HG03039 (cell line): Measurements from ENCODE around the gene AAK1.
"Not testable (repeated sequence)": the region's sequence is repeated elsewhere in the genome, so short reads cannot be mapped to it uniquely, and the experiment has no call there.

ENCODE experiments used
- ATAC-seq: cut with Tn5 transposase; IDR thresholded peaks from one replicate; pipeline ENCODE4 v1.9.1; 2021; ENCODE audit warnings: mild to moderate bottlenecking, moderate library complexity; ENCODE audit not compliant: unreplicated experiment

The AAK1 gene

DNA sequence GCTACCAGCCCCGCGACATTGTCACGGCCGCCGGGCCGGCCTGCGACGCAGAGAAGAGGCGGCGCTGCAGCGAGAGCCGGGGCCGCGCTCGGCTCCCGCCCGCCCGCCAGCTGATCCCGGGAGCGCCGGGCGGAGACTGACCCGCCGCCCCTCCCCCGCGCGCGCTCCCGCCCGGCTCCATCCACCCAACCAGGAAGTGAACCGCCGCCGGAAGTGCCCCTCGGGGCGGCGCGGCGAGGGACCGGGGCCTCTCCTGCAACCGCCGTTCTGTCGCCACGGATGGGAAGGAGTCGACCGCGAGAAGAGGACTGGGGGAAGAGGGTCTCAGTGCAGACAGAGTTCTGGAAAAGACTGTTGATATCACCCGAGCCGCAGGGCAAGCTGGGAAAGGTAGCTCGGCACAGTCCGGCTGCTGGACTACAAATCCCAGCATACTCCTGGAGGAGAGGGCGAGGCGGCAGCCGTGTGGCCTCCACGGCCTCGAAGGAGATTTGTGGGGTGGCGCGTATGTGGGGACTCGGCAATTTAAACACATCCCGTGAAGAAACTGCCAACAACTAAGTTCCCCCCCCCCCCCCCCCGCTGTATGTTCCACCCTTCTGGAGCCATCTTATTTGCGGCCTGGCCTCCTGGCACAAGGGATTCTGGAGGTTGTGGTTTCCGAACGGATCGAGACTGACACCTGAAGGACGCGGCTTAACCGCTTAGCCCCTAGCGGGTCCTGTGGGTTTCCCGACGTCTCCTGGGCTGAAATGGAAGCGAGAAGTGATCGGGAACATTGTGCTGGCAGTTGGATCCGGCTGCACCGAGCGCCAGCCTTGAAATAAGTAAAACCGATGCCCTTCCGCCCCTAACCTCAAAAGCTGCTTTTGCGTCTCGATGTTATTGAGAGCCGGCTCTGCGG is at the start of gene AAK1:
TSS of gene AAK1 (minus strand) at position 138 of the 904 bp plus-strand sequence. CDS start 699 bp downstream, outside the sequence.
- peak; percentile 45 for ATAC-seq

DNA sequence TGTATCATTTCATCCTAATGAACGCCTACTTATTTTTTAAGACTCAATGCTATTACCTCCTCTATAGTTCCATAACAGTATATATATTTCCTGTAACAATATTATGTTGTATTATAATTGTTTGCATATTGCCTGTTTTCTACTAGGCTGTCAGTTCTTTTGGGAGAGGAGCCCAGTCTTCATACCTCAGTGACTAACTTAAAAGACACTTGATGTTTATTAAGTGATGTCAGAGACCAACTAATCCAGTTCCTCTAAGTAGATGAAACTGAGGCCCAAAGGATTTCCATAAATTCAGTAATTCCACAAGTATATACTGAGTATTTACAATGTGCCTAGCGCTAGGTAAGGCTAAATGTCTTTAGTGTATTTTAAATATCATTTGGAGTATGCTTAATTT is 48.9 kb upstream of the AAK1 start:
- ATAC-seq: no peak

- ATAC-seq: no peak
Observed at GRCh38 chr2:69689969-69690368, 46.4 kb upstream of the AAK1 start.

GRCh38 chr2:69689466-69689865 is 45.9 kb upstream of the AAK1 start:
- ATAC-seq: no peak

DNA sequence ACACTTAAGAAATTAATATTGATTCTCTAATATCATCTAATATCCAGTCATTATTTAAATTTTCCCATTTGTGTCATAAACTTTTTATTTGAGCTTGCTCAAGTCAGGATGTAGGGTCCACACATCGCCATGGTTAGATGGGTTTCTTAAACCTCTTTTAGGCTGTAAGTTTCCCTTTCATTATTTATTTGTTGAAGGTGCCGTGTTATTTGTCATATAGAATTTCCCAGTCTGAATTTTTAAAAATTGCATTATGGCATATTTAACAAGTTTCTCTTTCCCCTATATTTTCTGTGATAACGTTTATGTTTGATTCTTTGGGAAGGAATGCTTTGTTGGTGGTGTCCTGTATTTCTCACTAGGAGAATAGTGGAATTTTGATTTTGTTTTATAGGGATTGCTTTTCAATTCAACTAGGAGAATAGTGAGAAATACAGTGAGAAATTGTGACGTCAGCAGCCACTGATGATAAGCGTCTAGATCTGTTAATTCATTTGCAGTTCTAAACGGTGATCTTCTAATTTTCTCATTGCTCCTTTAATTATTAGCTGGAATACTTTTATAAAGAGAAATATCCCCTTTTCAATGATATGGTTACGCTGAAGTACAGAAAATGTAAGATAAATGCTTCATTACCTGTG is 44.6 kb upstream of the AAK1 start:
- no peak for ATAC-seq

- no peak for ATAC-seq
Observed at GRCh38 chr2:69686813-69687212, 43.3 kb upstream of the AAK1 start.

GRCh38 chr2:69685321-69686048 is 41.9 kb upstream of the AAK1 start:
- no peak for ATAC-seq

GRCh38 chr2:69683170-69683971 is 39.8 kb upstream of the AAK1 start:
- ATAC-seq: no peak

DNA sequence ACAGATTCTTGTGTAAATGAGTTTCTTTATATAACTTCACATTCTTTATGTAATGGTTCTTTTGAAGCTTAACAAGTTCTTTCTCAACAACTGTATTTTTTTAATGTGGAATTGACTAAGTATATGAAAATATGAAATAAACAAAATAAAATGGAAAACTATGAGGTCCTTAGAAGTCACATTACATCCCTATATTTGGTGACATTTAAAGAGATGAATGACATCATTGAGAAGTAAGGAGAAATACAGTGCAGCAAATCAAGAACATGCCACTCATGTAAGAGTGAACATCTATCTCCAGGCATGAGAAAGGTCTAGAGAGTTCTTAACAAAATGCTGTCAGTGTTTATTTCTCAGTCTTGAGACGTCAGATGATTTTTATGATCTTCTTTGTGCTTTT is 39.0 kb upstream of the AAK1 start:
- no peak for ATAC-seq

GRCh38 chr2:69680001-69680675 is 36.6 kb upstream of the AAK1 start:
- ATAC-seq: no peak

GRCh38 chr2:69677914-69678313 is 34.4 kb upstream of the AAK1 start:
- no peak for ATAC-seq

GRCh38 chr2:69676146-69676545 is 32.6 kb upstream of the AAK1 start:
- ATAC-seq: no peak

- ATAC-seq: no peak
Observed at GRCh38 chr2:69674316-69674670, 30.8 kb upstream of the AAK1 start.

GRCh38 chr2:69673098-69673497 is 29.6 kb upstream of the AAK1 start:
- ATAC-seq: not testable (repeated sequence)

GRCh38 chr2:69669666-69670065 is 26.1 kb upstream of the AAK1 start:
- no peak for ATAC-seq

GRCh38 chr2:69668598-69668997 is 25.1 kb upstream of the AAK1 start:
- ATAC-seq: no peak

- ATAC-seq: no peak
Observed at GRCh38 chr2:69667805-69668382, 24.4 kb upstream of the AAK1 start.

DNA sequence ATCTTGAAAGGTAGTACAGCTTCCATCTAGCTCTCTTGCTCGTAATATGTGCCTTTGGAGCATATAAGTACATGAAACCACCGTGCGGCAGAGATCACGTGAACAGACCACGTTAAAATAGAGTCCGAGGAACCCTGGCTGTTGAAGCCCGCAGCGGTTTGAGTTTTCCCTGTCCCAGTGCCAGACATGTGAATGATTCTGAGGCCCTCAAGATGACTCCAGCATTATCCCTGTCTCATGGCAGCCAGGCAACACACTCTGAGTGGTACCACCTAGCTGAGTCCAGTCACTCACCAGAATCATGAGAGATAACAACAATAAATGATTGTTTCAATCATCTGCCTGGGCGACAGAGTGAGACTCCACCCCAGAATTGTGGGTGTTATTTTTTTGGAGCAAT is 21.6 kb upstream of the AAK1 start:
- ATAC-seq: no peak

DNA sequence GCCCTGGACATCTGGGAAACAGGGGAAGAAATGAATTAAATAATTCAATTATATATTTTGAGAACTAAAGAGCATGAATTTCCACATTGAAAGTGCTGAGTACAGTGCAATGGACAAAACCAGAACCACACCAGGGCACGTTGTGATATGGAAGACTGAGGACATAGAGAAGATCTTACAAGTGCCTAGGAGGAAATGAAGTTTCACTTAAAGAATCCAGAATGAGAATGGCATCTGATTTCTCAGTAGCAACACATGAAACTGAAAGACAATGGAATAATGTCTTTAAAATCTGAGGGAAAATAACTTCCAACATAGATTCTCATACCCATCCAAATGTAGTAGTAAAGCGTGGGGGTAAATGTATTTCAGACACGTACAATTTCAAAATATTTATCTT is 20.3 kb upstream of the AAK1 start:
- no peak for ATAC-seq

DNA sequence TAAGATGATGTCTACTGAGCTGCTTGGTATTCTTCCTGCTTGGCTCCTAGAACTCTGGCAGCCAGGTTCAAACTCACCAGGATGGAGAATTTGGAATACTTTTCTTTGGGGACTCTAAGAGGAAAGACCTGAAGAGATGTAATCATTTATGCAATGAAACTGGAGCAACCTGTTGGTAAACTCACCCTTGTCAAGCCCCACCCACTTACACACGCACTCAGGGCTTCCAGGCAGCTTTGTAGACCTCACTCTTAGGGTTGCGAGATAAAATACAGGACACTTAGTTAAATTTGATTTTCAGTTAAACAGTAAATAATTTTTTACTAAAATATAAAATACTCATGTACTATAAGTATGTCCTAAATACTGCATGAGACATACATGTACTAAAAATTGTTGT is 19.0 kb upstream of the AAK1 start:
- not testable (repeated sequence) for ATAC-seq
